Smooth muscle cell of the brain vasculature (primary cell): ENCODE results near the gene MMP11.

Experiments
- DNase-seq: peaks from one replicate; pipeline ENCODE4 v3.0.0-alpha.2; 2012; ENCODE audit warnings: low read depth, low spot score

The MMP11 gene

GRCh38 chr22:23828800-23829680, 56.4 kb downstream of the MMP11 start:
- DNase-seq, result no peak

- DNase-seq, result peak; percentile 74
These were observed 57.3 kb downstream of the MMP11 start for GRCh38 chr22:23829845-23830372.

GRCh38 chr22:23831261-23831660, 58.6 kb downstream of the MMP11 start:
- no peak for DNase-seq

- no peak for DNase-seq
These were observed 59.1 kb downstream of the MMP11 start for GRCh38 chr22:23831781-23832180.

DNA sequence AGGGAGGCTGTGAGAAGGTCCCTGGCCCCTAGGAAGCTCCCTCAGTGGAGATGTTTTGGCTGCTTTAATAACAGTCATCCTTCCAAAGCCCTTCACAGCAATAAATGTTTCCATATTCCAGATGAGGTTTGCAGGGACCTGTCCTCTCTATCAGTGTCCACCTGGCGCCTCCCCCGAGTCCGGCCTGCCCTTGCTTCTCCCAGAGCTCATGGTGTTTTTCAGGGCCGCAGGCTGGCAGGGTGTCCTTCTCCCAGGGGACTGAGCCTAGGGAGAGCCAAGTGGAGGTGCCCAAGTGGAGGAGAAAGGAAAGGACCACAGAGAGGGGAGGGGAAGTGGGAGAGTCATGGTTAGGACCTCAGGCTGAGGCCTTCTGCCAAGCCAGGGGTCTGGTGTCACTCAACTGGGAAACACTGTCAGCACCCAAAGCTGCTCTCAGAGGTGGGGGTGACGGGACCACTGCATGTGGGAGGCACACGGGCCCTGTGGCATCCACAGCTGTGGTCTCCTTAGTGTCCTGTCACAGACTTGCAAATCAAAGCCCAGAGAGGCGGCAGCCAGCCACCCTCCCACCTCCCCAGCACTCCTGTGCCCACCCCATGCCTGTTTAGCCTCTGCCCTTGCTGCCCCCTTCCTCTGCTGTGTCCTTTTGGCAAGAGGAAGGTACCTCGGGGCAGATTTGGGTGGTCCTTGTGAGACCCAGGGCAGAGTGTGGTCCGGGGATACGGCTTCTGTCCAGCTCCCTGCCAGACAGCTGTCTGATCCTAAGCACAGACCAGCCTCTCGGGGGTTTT, 59.8 kb downstream of the MMP11 start:
- no peak for DNase-seq

- DNase-seq, result no peak
These were observed 60.5 kb downstream of the MMP11 start for GRCh38 chr22:23833017-23833751.
